OCI-LY3 (cell line): ENCODE data around the gene SYNRG.

Experiments used
- CTCF ChIP-seq: fragments of 200-600, 300-600 bp; sonication (generic); IDR thresholded peaks from 2 replicates; pipeline ENCODE4 v1.5.1; 2014; ENCODE audit warnings: antibody characterized with exemption, low read length, low read depth
- EZH2phosphoT487 ChIP-seq: fragments of 200-600 bp; shearing (Covaris generic); IDR thresholded peaks from 2 replicates; pipeline ENCODE4 v1.6.1; 2018; ENCODE audit warnings: antibody characterized with exemption, mixed run types, low read depth

GRCh38 chr17:37570527-37571093 is 38.6 kb downstream of the SYNRG start:
- TF ChIP-seq EZH2phosphoT487 = no peak
- TF ChIP-seq CTCF = peak; percentile 56
